Prostate gland (tissue), 2 donors: ENCODE measurements around the gene PA2G4.

Source experiments
- POLR2A ChIP-seq: fragments of 450-650 bp; IDR thresholded peaks from one replicate; pipeline ENCODE4 v1.6.1; 2016; ENCODE audit warnings: antibody characterized with exemption, mild to moderate bottlenecking
- POLR2AphosphoS5 ChIP-seq: sonication (generic); formaldehyde crosslinking; IDR thresholded peaks from one replicate; pipeline ENCODE4 v1.6.1; 2017; ENCODE audit warnings: antibody characterized with exemption
- TF ChIP-seq, protein P1 (sequence below), 4 experiments: fragments of 200-600 bp in 2 of 4; fragments of 450-650 bp in 2 of 4; sonication (generic) in 2 of 4; IDR thresholded peaks; 1 replicate in 3 of 4; 2 replicates in 1 of 4; pipeline ENCODE4 v1.5.1; 2016 to 2019; ENCODE audit warnings: antibody characterized with exemption in 4 of 4, mild to moderate bottlenecking in 2 of 4, moderate library complexity in 2 of 4

DNA sequence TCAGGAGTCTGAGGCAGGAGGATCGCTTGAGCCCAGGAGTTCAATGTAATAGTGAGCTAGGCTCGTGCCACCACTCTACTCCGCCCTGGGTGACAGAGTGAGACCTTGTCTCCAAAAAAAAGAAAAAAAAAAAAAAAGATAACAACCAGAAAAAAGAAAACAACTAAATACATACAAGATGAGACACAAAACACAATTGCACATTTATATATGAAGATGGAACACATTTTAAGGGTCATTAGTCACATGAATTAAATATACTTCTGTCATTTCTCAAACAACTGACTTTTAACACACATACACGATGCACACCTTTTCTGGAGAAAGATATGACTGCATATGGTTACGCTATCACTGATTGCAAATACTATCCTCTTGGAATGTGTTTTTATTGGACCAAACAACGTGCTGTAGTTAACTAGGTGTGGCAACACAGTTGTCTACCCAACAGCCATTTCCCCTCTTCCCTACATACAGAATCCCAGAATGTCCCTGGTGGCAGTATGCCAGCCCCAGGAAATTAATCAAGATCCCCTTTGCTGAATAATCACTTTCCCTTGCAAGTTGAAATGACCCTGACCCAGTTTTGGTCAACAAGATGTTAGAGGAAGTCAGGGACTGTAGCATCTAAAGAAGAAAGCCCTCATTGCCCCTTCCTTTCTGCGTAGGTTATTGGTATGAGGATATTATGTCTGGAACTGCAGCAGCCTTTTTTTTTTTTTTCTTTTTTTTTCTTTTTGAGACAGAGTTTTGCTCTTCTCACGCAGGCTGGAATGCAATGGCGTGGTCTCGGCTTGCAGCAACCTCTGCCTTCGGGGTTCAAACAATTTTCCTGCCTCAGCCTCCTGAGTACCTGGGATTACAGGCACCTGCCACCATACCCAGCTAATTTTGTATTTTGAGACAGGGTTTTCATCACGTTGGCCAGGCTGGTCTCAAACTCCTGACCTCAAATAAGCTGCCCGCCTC, 42.4 kb downstream of the PA2G4 start:
- no peak for TF ChIP-seq POLR2AphosphoS5
- TF ChIP-seq POLR2A: no peak
- TF ChIP-seq, protein P1, sequence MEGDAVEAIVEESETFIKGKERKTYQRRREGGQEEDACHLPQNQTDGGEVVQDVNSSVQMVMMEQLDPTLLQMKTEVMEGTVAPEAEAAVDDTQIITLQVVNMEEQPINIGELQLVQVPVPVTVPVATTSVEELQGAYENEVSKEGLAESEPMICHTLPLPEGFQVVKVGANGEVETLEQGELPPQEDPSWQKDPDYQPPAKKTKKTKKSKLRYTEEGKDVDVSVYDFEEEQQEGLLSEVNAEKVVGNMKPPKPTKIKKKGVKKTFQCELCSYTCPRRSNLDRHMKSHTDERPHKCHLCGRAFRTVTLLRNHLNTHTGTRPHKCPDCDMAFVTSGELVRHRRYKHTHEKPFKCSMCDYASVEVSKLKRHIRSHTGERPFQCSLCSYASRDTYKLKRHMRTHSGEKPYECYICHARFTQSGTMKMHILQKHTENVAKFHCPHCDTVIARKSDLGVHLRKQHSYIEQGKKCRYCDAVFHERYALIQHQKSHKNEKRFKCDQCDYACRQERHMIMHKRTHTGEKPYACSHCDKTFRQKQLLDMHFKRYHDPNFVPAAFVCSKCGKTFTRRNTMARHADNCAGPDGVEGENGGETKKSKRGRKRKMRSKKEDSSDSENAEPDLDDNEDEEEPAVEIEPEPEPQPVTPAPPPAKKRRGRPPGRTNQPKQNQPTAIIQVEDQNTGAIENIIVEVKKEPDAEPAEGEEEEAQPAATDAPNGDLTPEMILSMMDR (IDR thresholded peaks at IDR 0.05): no peak
